NCI-H2196 treated with DMSO at 0.1 percent for 48 hours (cell line): ENCODE results near the gene SPSB4.

ENCODE experiments used
- DNase-seq: peaks from one replicate; lab custom pipeline; 2025; ENCODE audit not compliant: unreplicated experiment; lab: John Stamatoyannopoulos, UW

Gene SPSB4

GRCh38 chr3:141073580-141073979 lies 22.4 kb downstream of the SPSB4 start:
- DNase-seq, result no peak

GRCh38 chr3:141074529-141074928 lies 23.4 kb downstream of the SPSB4 start:
- DNase-seq, result no peak

- no peak for DNase-seq
Measured at GRCh38 chr3:141076036-141076773, 25.1 kb downstream of the SPSB4 start.

- no peak for DNase-seq
Measured at GRCh38 chr3:141076797-141077571, 25.8 kb downstream of the SPSB4 start.

- DNase-seq, result no peak
Measured at GRCh38 chr3:141077631-141078030, 26.5 kb downstream of the SPSB4 start.

DNA sequence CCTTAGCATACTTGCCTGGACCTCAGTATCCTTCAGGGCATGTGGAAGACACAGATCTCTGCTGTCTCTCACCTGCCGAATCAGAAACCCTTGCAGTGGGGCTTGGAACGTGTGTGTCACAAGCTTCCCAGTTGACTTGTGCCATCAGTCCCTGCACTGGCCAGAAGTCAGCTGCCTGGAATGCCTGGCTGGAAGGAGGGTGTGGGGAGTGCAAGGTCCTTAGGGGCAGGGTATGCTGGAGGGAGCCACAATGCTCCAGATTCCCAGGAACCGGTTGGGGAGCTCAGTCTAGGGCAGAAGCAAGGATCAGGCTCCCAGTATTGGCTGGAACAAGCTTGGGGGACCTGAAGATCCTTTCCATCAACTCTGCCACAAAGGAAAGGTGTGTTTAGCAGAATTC lies 27.1 kb downstream of the SPSB4 start:
- no peak for DNase-seq

DNA sequence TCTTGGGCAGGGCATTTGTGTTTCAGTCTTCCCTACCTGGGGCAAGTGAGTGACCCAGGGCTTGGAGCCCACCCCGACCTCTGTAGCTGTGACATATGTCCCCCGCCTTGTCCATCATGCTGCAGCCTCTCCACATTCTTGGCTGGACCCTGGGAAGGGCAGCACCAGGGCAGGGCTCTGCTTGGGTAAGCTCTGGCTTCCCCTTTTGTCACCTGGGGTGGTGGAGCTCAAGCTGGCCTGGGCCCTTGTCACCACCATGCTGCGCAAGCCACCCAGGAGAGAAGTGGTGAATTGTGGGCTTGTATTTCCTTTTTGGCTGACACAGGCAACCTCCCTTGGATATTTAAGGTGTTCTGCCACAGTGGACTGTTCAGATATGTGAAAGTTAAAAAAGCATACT lies 29.3 kb downstream of the SPSB4 start:
- no peak for DNase-seq

GRCh38 chr3:141081141-141081795 lies 30.1 kb downstream of the SPSB4 start:
- no peak for DNase-seq

DNA sequence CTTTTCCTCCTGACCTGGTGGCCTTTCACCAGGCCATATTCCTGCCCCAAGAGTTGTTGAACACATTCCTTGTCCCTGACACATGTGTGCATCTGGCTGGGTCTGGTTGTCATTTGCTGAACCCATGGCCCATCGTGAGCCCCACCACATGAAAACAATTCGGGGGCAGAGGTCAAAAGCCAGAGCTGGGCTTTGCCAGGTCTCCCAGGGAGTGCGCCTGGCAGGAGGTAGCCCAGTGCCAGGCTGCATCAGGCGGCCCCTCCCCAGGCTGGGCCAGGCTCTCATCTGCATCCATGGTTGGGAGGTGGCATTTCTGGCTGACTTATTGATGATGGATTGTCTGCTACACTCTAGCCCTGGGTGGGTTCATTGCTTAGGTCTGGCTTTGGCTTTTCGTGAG lies 30.9 kb downstream of the SPSB4 start:
- DNase-seq, result no peak

DNA sequence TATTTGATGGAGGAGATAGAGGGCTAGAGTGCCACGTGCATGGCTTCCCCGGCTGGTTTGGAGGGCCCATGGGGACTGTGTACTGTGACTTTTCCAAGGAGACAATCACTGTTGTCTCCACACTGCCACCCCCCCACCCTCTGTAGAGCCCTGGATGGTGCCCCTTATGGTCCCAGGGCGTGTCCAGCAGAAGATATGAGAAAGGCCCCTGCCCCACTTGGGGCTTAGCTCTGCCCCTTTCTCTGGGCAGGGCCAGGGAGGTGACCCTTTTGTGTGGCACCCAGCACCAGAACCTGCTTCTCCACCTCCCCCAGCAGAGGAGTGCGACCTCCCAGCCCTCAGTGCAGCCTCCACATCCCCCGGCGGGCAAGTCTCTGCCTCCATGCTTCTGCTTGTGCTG lies 32.1 kb downstream of the SPSB4 start:
- DNase-seq, result no peak

GRCh38 chr3:141083836-141084649 lies 32.9 kb downstream of the SPSB4 start:
- DNase-seq, result no peak

GRCh38 chr3:141085343-141086070 lies 34.4 kb downstream of the SPSB4 start:
- DNase-seq, result no peak

- DNase-seq, result no peak
Measured at GRCh38 chr3:141086188-141086587, 35.0 kb downstream of the SPSB4 start.

DNA sequence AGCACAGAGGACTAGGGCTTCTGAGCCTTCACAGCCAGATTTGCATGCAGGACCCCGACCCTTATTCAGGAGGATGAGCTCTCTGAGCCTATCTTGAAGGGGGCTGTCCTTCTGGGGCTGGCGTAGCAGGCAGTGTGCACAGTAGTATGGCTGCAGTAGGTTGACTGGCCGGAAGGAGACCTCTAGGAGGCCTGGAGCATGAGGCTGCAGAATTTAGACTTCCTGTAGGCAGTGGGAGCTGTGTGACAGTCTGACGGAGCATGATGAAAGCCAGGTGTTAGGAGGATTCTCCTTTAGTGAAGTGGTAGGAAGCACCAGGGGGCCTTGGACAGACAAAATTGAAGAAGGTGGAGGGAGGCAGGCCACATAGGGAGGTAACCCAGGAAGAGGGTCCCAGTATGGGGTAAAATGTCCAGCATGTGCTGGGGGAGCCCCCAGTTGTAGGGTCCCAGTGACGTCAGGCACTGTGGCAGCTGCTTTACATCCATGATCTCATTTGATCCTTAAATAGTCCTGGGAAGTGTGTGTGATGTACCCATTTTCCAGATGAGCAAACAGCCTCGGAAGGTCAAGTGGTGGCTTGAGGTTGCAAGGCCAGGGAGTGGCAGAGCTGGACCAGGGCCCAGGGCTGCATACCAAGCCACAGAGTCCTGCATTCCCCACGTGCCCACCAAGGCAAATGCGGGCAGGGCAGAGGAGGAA lies 36.1 kb downstream of the SPSB4 start:
- DNase-seq, result no peak

- DNase-seq, result no peak
Measured at GRCh38 chr3:141087778-141088130, 36.6 kb downstream of the SPSB4 start.

DNA sequence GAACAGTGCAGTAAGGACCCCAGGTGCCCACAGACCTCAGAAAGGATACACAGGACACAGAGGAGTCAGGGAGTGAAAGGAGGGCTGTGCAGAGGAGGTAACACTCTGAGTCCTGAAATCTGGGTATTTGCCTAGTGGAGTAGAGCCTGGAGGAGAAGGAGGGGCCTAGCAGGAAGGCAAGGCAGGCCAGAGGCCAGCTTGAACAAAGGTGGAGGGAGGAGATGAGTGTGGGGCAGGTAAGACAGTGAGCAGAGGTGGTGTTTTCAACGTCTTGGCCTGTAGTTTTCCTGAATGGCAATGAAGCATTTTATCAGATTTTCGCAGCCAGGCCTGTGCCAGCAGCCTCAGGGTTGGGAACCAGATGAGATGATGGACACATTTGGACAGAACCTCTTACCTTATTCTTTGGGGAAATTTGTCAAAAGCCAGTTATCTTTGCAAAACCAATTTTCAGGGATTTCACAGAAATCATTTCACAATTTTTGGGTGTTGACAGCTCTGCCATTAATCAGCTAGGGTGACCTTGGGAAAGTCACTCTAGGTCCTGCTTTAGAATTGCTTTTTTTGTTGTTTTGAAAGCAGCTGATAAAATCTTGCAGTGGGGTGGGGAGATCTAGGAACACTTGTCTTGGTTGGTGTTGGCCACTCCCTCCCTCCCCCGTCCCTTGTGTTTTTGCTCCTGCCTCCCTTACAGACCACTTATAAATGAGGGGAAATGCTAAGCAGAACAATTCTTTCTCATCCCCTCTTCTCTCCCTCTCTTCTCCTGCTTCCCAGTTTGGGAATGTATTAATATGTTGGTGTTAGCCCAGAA lies 38.4 kb downstream of the SPSB4 start:
- DNase-seq, result no peak

DNA sequence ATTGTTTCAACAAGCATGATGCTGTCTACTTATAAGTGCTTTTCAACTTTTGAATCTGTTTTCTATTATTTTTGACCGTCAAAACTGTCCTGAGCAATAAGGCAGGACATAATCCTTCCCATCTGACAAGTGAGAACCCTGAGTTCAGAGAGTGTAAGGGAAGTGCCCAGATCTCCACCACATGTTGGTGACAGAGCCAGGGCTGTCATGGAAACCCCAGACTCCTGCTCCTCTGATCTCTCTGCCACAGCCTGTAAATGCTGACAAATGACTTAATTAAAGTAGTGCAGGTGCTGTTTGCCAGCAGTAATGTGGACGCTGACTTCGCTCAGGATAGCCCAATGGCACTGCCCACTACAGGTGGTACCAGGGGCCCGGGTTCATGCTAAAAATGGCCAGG lies 40.3 kb downstream of the SPSB4 start:
- no peak for DNase-seq

DNA sequence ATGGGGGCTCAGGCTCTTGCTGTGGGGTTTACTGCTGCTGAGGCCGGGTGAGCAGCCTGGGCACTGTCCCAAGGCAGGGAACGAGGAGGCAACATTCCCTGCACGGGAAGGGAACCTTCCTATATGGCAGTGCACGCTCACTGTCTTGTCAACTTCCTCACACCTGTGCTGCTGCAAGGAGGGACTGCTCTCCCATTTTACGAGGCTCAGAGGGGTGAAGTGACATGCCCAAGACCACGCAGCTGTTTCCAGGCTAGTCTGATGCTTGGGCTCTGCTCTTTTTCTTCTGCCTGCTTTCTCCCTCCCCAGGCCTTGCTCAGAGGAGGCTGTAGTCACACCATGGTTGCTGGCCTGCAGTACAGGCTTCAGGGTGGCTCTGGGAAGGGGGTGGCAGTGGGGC lies 41.5 kb downstream of the SPSB4 start:
- DNase-seq, result no peak

DNA sequence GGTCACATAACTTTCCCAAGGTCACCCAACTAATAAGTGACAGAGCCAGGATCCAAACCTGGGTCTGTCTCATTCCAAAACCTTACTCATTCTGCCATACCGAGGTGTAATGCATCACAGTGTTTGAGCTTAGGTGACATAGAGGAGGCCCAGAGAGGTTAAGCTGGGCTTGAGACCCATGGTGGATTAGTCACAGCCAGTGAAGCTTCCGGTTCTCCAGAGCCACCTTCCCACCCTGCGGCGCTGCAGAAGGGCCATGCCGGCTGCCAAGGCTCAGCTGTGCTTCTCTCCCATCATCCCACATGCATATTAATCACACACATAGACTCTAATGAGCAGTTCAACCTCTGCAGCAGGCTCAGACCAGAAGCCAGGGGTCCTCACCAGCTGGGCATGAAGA lies 42.2 kb downstream of the SPSB4 start:
- no peak for DNase-seq
